CD4-positive, CD25-positive, alpha-beta regulatory T cell (primary cell): ENCODE results near the gene SH2D7. TPM values are rescaled to one million over a fixed set of nuclear protein-coding genes. Genes with fewer than 3 reads are reported as not detected.
A peak's percentile ranks its signal among the peaks of the same experiment; 100 is the strongest.

ENCODE experiments used
- ATAC-seq, 2 donors: fragments of 150-1000 bp; cut with Tn5 transposase; one replicate each; pipeline ENCODE4 v1.10.0; 2021; ENCODE audit warnings: low read depth in 2 of 2, moderate number of reproducible peaks in 2 of 2, moderate library complexity in 1 of 2
- DNase-seq, 3 donors: peaks; one replicate each; pipeline versions ENCODE4 v3.0.0 to v3.0.0-alpha.2; 2012 to 2022; ENCODE audit warnings: mixed read lengths in 1 of 3
- H3K27ac ChIP-seq: one replicate; pipeline ENCODE4 v1.7.0; 2013; ENCODE audit warnings: mild to moderate bottlenecking, low read length; ENCODE audit not compliant: insufficient read depth, poor library complexity, severe bottlenecking
- H3K27me3 ChIP-seq: one replicate; pipeline ENCODE4 v1.7.0; 2013; ENCODE audit warnings: low read length; ENCODE audit not compliant: control insufficient read depth, insufficient read depth
- H3K36me3 ChIP-seq: one replicate; pipeline ENCODE4 v1.7.0; 2013; ENCODE audit warnings: mild to moderate bottlenecking, low read length, moderate library complexity; ENCODE audit not compliant: control insufficient read depth, insufficient read depth
- H3K4me1 ChIP-seq: 2 replicates; pipeline ENCODE4 v1.7.0; 2013; ENCODE audit warnings: mild to moderate bottlenecking, low read length; ENCODE audit not compliant: insufficient read depth, control insufficient read depth, poor library complexity, severe bottlenecking
- H3K4me3 ChIP-seq: one replicate; pipeline ENCODE4 v1.7.0; 2013; ENCODE audit warnings: low read depth, mild to moderate bottlenecking, low read length, moderate library complexity
- H3K9me3 ChIP-seq, 2 experiments: 1 replicate in 1 of 2; 2 replicates in 1 of 2; pipeline ENCODE4 v1.7.0; 2013; ENCODE audit warnings: low read length in 2 of 2, mild to moderate bottlenecking in 1 of 2, moderate library complexity in 1 of 2; ENCODE audit not compliant: control insufficient read depth in 2 of 2
- H3K27ac Mint-ChIP-seq, 3 donors: one replicate each; pipeline ENCODE4 v1.8.0; 2020 to 2022; ENCODE audit warnings: mild to moderate bottlenecking in 3 of 3, mixed read lengths in 3 of 3, moderate library complexity in 2 of 3
- H3K27me3 Mint-ChIP-seq: one replicate; pipeline ENCODE4 v1.8.0; 2022; ENCODE audit warnings: mild to moderate bottlenecking, mixed read lengths
- H3K36me3 Mint-ChIP-seq: one replicate; pipeline ENCODE4 v1.8.0; 2020; ENCODE audit warnings: mixed read lengths
- H3K4me1 Mint-ChIP-seq, 4 donors: one replicate each; pipeline ENCODE4 v1.8.0; 2020 to 2022; ENCODE audit warnings: mixed read lengths in 4 of 4, mild to moderate bottlenecking in 1 of 4
- H3K4me3 Mint-ChIP-seq, 4 donors: one replicate each; pipeline ENCODE4 v1.8.0; 2020 to 2022; ENCODE audit warnings: mild to moderate bottlenecking in 4 of 4, mixed read lengths in 4 of 4, moderate library complexity in 3 of 4
- H3K9me3 Mint-ChIP-seq, 7 donors: one replicate each; pipeline ENCODE4 v1.8.0; 2020 to 2022; ENCODE audit warnings: mixed read lengths in 7 of 7, mild to moderate bottlenecking in 3 of 7, moderate library complexity in 2 of 7
- polyA plus RNA-seq, 4 donors: library from polyadenylated mRNA; unstranded; fragments of 300-500 nt; fragmentation: Illumina TruSeq; gene quantifications; one replicate each; pipeline ENCODE4 v1.2.3, GENCODE V29; 2021
- total RNA-seq: library from RNA; stranded (reverse); gene quantifications from one replicate; pipeline ENCODE4 v1.2.3, GENCODE V29; 2022

Gene SH2D7
- total and polyA plus RNA-seq, 5 donors from 2014 or later = 0.09 TPM; not detected in 4

- ATAC-seq (no peak), DNase-seq (no peak)
- no peaks in the 10 kb centered on the region for H3K9me3 ChIP-seq
- H3K36me3 ChIP-seq = no peaks in the 10 kb centered on the region
- no peak overlapping the region for H3K27ac ChIP-seq
- Mint-ChIP-seq H3K27ac (peak overlapping the region in 1 of 3 donors; percentile 46), H3K9me3 (no peaks in the 10 kb centered on the region), H3K4me1 (peaks cover 0 to 16% (median 8%) of the 10 kb centered on the region in 4 donors), H3K27me3 (peaks cover 7% of the 10 kb centered on the region), H3K4me3 (no peak overlapping the region), H3K36me3 (no peaks in the 10 kb centered on the region)
- H3K4me3 ChIP-seq = no peak overlapping the region
- no peaks in the 10 kb centered on the region for H3K4me1 ChIP-seq
- no peaks in the 10 kb centered on the region for H3K27me3 ChIP-seq
Observed at GRCh38 chr15:78125267-78125666, 32.9 kb downstream of the SH2D7 start.

DNA sequence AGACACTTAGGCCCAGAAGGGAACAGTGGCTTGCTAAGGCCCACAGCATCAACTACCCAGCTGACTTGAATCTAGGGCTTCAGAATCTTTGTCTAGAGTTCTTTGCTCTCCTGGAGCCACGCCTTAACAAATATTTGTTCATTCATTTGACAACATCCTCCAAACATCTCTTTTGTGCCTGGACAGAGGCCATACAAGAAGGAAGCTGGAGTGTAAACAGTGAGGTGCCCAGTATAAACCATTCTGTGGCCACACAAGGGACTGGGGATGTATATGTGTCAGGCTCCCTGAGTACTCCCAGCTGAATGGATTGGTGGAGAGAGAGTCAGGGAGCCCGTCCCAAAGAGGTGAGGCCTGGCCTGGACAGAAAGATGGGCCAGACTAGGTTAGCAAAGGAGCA lies 35.5 kb downstream of the SH2D7 start:
- Mint-ChIP-seq H3K4me1 (peaks cover 0 to 34% (median 16%) of the 10 kb centered on the region in 4 donors), H3K36me3 (no peaks in the 10 kb centered on the region), H3K27me3 (peaks cover 7% of the 10 kb centered on the region), H3K4me3 (peak overlapping the region in 3 of 4 donors; percentile 19 to 52 (median 21)), H3K27ac (peak overlapping the region; percentile 67 to 91 (median 83)), H3K9me3 (no peaks in the 10 kb centered on the region)
- Histone ChIP-seq H3K27ac (no peak overlapping the region), H3K4me3 (no peak overlapping the region), H3K4me1 (peaks cover 10% of the 10 kb centered on the region), H3K9me3 (no peaks in the 10 kb centered on the region), H3K36me3 (no peaks in the 10 kb centered on the region), H3K27me3 (no peaks in the 10 kb centered on the region)
- ATAC-seq (no peak), DNase-seq (no peak)

- H3K27ac ChIP-seq = no peak overlapping the region
- H3K27ac Mint-ChIP-seq = peak overlapping the region in 2 of 3 donors; percentile 82 to 91
- no peak for DNase-seq
Observed at GRCh38 chr15:78129077-78129750, 36.9 kb downstream of the SH2D7 start.

GRCh38 chr15:78129751-78130287 lies 37.5 kb downstream of the SH2D7 start:
- Mint-ChIP-seq H3K27me3 (peaks cover 7% of the 10 kb centered on the region), H3K36me3 (no peaks in the 10 kb centered on the region), H3K4me3 (peak overlapping the region; percentile 75 to 95 (median 85)), H3K9me3 (no peaks in the 10 kb centered on the region), H3K27ac (peak overlapping the region in 2 of 3 donors; percentile 69 to 81), H3K4me1 (peaks cover 0 to 40% (median 16%) of the 10 kb centered on the region in 4 donors)
- Histone ChIP-seq H3K4me3 (no peak overlapping the region), H3K9me3 (no peaks in the 10 kb centered on the region), H3K27me3 (no peaks in the 10 kb centered on the region), H3K27ac (no peak overlapping the region), H3K4me1 (peaks cover 10% of the 10 kb centered on the region), H3K36me3 (no peaks in the 10 kb centered on the region)
- ATAC-seq (no peak), DNase-seq (no peak)

More at GRCh38 chr15:78129077-78129750, 36.9 kb downstream of the SH2D7 start:
- Mint-ChIP-seq H3K27me3 (peaks cover 7% of the 10 kb centered on the region), H3K4me1 (peaks cover 0 to 37% (median 16%) of the 10 kb centered on the region in 4 donors), H3K36me3 (no peaks in the 10 kb centered on the region), H3K4me3 (peak overlapping the region in 2 of 4 donors; percentile 63 to 75), H3K9me3 (no peaks in the 10 kb centered on the region)
- H3K27me3 ChIP-seq = no peaks in the 10 kb centered on the region
- peaks cover 10% of the 10 kb centered on the region for H3K4me1 ChIP-seq
- no peaks in the 10 kb centered on the region for H3K36me3 ChIP-seq
- no peak overlapping the region for H3K4me3 ChIP-seq
- no peaks in the 10 kb centered on the region for H3K9me3 ChIP-seq
- no peak for ATAC-seq

GRCh38 chr15:78130466-78131294 lies 38.3 kb downstream of the SH2D7 start:
- ATAC-seq = peak; percentile 38 to 47
- Mint-ChIP-seq H3K9me3 (no peaks in the 10 kb centered on the region), H3K27me3 (peaks cover 7% of the 10 kb centered on the region), H3K4me3 (peak overlapping the region; percentile 75 to 95 (median 85)), H3K4me1 (peaks cover 0 to 40% (median 16%) of the 10 kb centered on the region in 4 donors), H3K27ac (peak overlapping the region; percentile 44 to 81 (median 69)), H3K36me3 (no peaks in the 10 kb centered on the region)
- Histone ChIP-seq H3K36me3 (no peaks in the 10 kb centered on the region), H3K27me3 (no peaks in the 10 kb centered on the region), H3K4me3 (no peak overlapping the region), H3K9me3 (no peaks in the 10 kb centered on the region), H3K27ac (no peak overlapping the region), H3K4me1 (peaks cover 10% of the 10 kb centered on the region)
- DNase-seq = peak in 1 of 3 donors; percentile 43

DNA sequence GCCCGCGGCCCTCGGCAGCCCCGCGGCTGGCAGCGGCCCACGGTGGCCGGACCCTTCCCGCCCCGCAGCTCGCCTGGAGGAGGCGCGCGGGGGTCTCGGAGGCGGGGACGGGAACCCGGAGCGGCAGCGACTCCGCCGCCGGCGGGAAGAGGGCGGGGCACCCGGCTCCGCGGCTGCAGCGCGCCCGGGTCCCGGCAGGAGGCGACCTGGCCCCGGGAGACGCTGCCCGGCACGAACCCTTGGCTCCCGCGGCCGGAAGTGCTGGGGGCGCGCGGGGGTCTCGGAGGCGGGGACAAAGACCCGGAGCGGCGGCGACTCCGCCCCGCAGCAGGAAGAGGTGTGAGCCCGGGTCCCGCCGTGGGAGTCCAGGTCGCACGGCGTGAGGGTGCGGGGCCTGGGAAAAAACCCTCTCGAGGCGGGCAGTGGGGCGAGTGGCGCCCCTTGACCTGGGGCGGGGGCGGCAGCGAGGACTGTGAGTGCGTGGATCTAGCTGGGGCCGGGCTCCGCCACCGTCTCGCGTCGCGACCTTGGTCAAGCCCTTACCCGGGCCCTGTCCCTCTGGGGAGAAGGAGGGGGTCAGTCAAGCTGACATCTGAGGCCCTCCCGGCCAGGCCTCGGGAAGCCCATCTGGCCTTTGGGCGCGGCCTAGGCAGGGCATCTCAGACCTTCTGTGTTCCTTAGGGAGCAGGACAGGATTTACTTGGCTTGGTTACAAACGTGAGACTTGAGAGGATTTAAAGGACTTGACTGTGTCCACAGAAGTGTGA lies 39.1 kb downstream of the SH2D7 start, which contains the start of gene CIB2:
TSS of gene CIB2 (minus strand) at position 151 of the 767 bp plus-strand sequence. CDS start 230 bp downstream, outside the sequence.
- Mint-ChIP-seq H3K4me3 (peak within 1 kb of the TSS; percentile 82 to 95 (median 86)), H3K27ac (peak within 1 kb of the TSS; percentile 74 to 86 (median 81)), H3K4me1 (peaks cover 0 to 42% (median 16%) of the 10 kb centered on the region in 4 donors), H3K9me3 (no peaks in the 10 kb centered on the region), H3K36me3 (no peaks in the 10 kb centered on the region), H3K27me3 (peaks cover 7% of the 10 kb centered on the region)
- Histone ChIP-seq H3K4me1 (peaks cover 10% of the 10 kb centered on the region), H3K9me3 (no peaks in the 10 kb centered on the region), H3K4me3 (peak within 1 kb of the TSS; percentile 85), H3K27ac (peak within 1 kb of the TSS; percentile 77), H3K27me3 (no peaks in the 10 kb centered on the region), H3K36me3 (no peaks in the 10 kb centered on the region)
- peak; percentile 75 to 81 (median 79) for DNase-seq
- peak; percentile 80 to 85 for ATAC-seq

- Histone ChIP-seq H3K4me3 (no peak overlapping the region), H3K27ac (no peak overlapping the region), H3K27me3 (no peaks in the 10 kb centered on the region), H3K36me3 (no peaks in the 10 kb centered on the region), H3K9me3 (no peaks in the 10 kb centered on the region), H3K4me1 (peaks cover 10% of the 10 kb centered on the region)
- DNase-seq (no peak), ATAC-seq (no peak)
- Mint-ChIP-seq H3K4me3 (peak overlapping the region in 1 of 4 donors; percentile 14), H3K36me3 (no peaks in the 10 kb centered on the region), H3K27me3 (peaks cover 7% of the 10 kb centered on the region), H3K4me1 (peaks cover 0 to 37% (median 12%) of the 10 kb centered on the region in 4 donors), H3K27ac (peak overlapping the region in 1 of 3 donors; percentile 62), H3K9me3 (no peaks in the 10 kb centered on the region)
Observed at GRCh38 chr15:78133801-78134200, 41.4 kb downstream of the SH2D7 start.
